Testis (tissue), 3 donors: ENCODE data around the gene ERC2. TPM values are rescaled to one million over a fixed set of nuclear protein-coding genes. Genes with fewer than 3 reads are reported as not detected.

ENCODE experiments used
- DNase-seq: peaks from one replicate; pipeline ENCODE4 v3.0.0-alpha.2; 2019
- H3K27ac ChIP-seq, 2 donors: fragments of 200-600 bp; sonication (generic); one replicate each; pipeline ENCODE4 v1.5.1; 2019
- H3K27me3 ChIP-seq: fragments of 200-600 bp; sonication (generic); one replicate; pipeline ENCODE4 v1.5.1; 2019
- H3K36me3 ChIP-seq: fragments of 200-600 bp; sonication (generic); one replicate; pipeline ENCODE4 v1.5.1; 2017; ENCODE audit warnings: low read depth; ENCODE audit errors: missing control alignments
- H3K4me1 ChIP-seq: fragments of 200-600 bp; sonication (generic); one replicate; pipeline ENCODE4 v1.5.1; 2019
- H3K4me3 ChIP-seq, 2 donors: fragments of 200-600 bp; sonication (generic); one replicate each; pipeline ENCODE4 v1.5.1; 2017 to 2019
- H3K9me3 ChIP-seq: fragments of 200-600 bp; sonication (generic); one replicate; pipeline ENCODE4 v1.5.1; 2017
- CTCF ChIP-seq, 3 experiments: fragments of 450-650 bp in 2 of 3; fragments of 200-600 bp in 1 of 3; sonication (generic) in 1 of 3; IDR thresholded peaks; one replicate each; pipeline ENCODE4 v1.5.1; 2016 to 2019; ENCODE audit warnings: antibody characterized with exemption in 3 of 3, mild to moderate bottlenecking in 2 of 3, moderate library complexity in 1 of 3
- POLR2A ChIP-seq: fragments of 450-650 bp; IDR thresholded peaks from one replicate; pipeline ENCODE4 v1.6.1; 2017; ENCODE audit warnings: antibody characterized with exemption, mild to moderate bottlenecking, moderate library complexity
- WGBS, 2 donors: methylation state at CpG; one replicate each; pipeline ENCODE4 v1.1.5; 2018; 5-methylcytosine and 5-hydroxymethylcytosine counted together
- intact Hi-C: fragments of 100-400 bp; cut with DNase I; formaldehyde crosslinking; loops from one replicate; pipeline ENCODE4 v1.15.1; 2023; ENCODE audit warnings: low total_unique reads
- polyA plus RNA-seq: library from polyadenylated mRNA; stranded (reverse); fragments of 350-450 nt; fragmentation: Illumina TruSeq; extraction: RNeasy Lipid Tissue Mini Kit (QIAGEN cat#74804); gene quantifications from one replicate; pipeline ENCODE4 v1.2.3, GENCODE V29; 2014; ENCODE audit warnings: low read depth, low replicate concordance; ENCODE audit not compliant: insufficient read depth
- total RNA-seq, 2 donors: library from RNA; depleted of rRNA; stranded (reverse); fragments of >200 nt; gene quantifications; one replicate each; pipeline ENCODE4 v1.2.3, GENCODE V29; 2016

The ERC2 gene
- total and polyA plus RNA-seq, 3 donors from 2014 or later: 1.9 to 6.1 (median 5.9) TPM

GRCh38 chr3:55624238-55624637 is 844.0 kb downstream of the ERC2 start:
- Histone ChIP-seq H3K4me3 (no peak overlapping the region), H3K36me3 (no peaks in the 10 kb centered on the region), H3K9me3 (no peaks in the 10 kb centered on the region), H3K4me1 (peaks cover 8% of the 10 kb centered on the region), H3K27me3 (no peaks in the 10 kb centered on the region), H3K27ac (no peak overlapping the region)
- DNase-seq: no peak
- TF ChIP-seq CTCF (IDR thresholded peaks at IDR 0.05): no peak
- intact Hi-C loops: no loop called here
- WGBS, 2 donors: 82 to 89% methylated on average over 7 of the region's 7 CpGs

- Histone ChIP-seq H3K4me1 (peaks cover 3% of the 10 kb centered on the region), H3K4me3 (no peak overlapping the region), H3K27ac (no peak overlapping the region), H3K36me3 (no peaks in the 10 kb centered on the region), H3K27me3 (no peaks in the 10 kb centered on the region), H3K9me3 (no peaks in the 10 kb centered on the region)
- WGBS, 2 donors: 76 to 82% methylated on average over 2 of the region's 2 CpGs
- DNase-seq: no peak
- intact Hi-C loops: no loop called here
- TF ChIP-seq CTCF (IDR thresholded peaks at IDR 0.05): no peak
- TF ChIP-seq POLR2A: no peak
Measured at GRCh38 chr3:55623786-55624185, 844.5 kb downstream of the ERC2 start.

- 35 to 63% methylated on average over 3 of the region's 3 CpGs for WGBS, 2 donors
- Histone ChIP-seq H3K27ac (no peak overlapping the region), H3K4me1 (no peaks in the 10 kb centered on the region), H3K9me3 (no peaks in the 10 kb centered on the region), H3K4me3 (no peak overlapping the region), H3K27me3 (no peaks in the 10 kb centered on the region), H3K36me3 (no peaks in the 10 kb centered on the region)
- no peak for DNase-seq
- intact Hi-C loops: no loop called here
- no peak for TF ChIP-seq POLR2A
- no peak for TF ChIP-seq CTCF (IDR thresholded peaks at IDR 0.05)
Measured at GRCh38 chr3:55622733-55623132, 845.5 kb downstream of the ERC2 start.

- TF ChIP-seq POLR2A: no peak
- TF ChIP-seq CTCF (IDR thresholded peaks at IDR 0.05): no peak
- WGBS, 2 donors: 98% methylated on average over 3 of the region's 3 CpGs
Measured at GRCh38 chr3:55622116-55622515, 846.2 kb downstream of the ERC2 start.

GRCh38 chr3:55621648-55622047 is 846.6 kb downstream of the ERC2 start:
- 92 to 94% methylated on average over 2 of the region's 2 CpGs for WGBS, 2 donors

More at GRCh38 chr3:55622116-55622515, 846.2 kb downstream of the ERC2 start:
- H3K27me3 ChIP-seq: no peaks in the 10 kb centered on the region
- intact Hi-C loops: no loop called here
- no peaks in the 10 kb centered on the region for H3K4me1 ChIP-seq
- no peak overlapping the region for H3K4me3 ChIP-seq
- H3K27ac ChIP-seq: no peak overlapping the region
- no peaks in the 10 kb centered on the region for H3K36me3 ChIP-seq
- no peak for DNase-seq
- H3K9me3 ChIP-seq: no peaks in the 10 kb centered on the region

More at GRCh38 chr3:55621648-55622047, 846.6 kb downstream of the ERC2 start:
- Histone ChIP-seq H3K4me3 (no peak overlapping the region), H3K36me3 (no peaks in the 10 kb centered on the region), H3K4me1 (no peaks in the 10 kb centered on the region), H3K9me3 (no peaks in the 10 kb centered on the region), H3K27ac (no peak overlapping the region), H3K27me3 (no peaks in the 10 kb centered on the region)
- TF ChIP-seq CTCF (IDR thresholded peaks at IDR 0.05) (no peak), POLR2A (no peak)
- no peak for DNase-seq
- intact Hi-C loops: no loop called here
